K562 (cell line): ENCODE measurements around the gene GPR153. TPM values are rescaled to one million over a fixed set of nuclear protein-coding genes. Genes with fewer than 3 reads are reported as not detected.

ENCODE experiments used
- GABPA ChIP-seq: fragments of 200-800 bp; sonication (Bioruptor generic); conservative IDR thresholded peaks from 2 replicates; pipeline ENCODE4 v1.6.1; 2016; ENCODE audit warnings: low read depth, missing genetic modification characterization, missing compliant biosample characterization
- MECOM ChIP-seq: fragments of 250-450 bp; sonication (Bioruptor Pico); IDR thresholded peaks from 2 replicates; pipeline ENCODE4 v1.8.0; 2022; ENCODE audit warnings: inconsistent platforms
- MYNN ChIP-seq, 2 experiments: sonication (generic); formaldehyde crosslinking in 1 of 2; IDR thresholded peaks; 2 replicates each; pipeline versions ENCODE4 v1.5.0 to v1.6.1; 2016 to 2020; ENCODE audit warnings: antibody characterized with exemption in 1 of 2, missing genetic modification reagents in 1 of 2
- OTX1 ChIP-seq: fragments of 450-650 bp; formaldehyde crosslinking; IDR thresholded peaks from 2 replicates; pipeline ENCODE4 v1.4.0; 2022; ENCODE audit warnings: mild to moderate bottlenecking
- RBM17 ChIP-seq: fragments of 200-400 bp; formaldehyde crosslinking; IDR thresholded peaks from 2 replicates; pipeline ENCODE4 v1.6.1; 2017; ENCODE audit warnings: low read depth, mild to moderate bottlenecking, low read length, borderline replicate concordance
- TCFL5 ChIP-seq: fragments of 250-450 bp; sonication (Bioruptor Pico); conservative IDR thresholded peaks from 2 replicates; pipeline ENCODE4 v1.6.1; 2021; ENCODE audit warnings: mild to moderate bottlenecking, moderate library complexity, matching md5 sums
- ZNF507 ChIP-seq: conservative IDR thresholded peaks from 2 replicates; pipeline ENCODE4 v1.6.1; 2017; ENCODE audit warnings: missing genetic modification characterization, missing compliant biosample characterization
- ZNF584 ChIP-seq: fragments of 200-800 bp; sonication (Bioruptor generic); IDR thresholded peaks from 2 replicates; pipeline ENCODE4 v1.6.1; 2016; ENCODE audit warnings: low read depth, mild to moderate bottlenecking, missing genetic modification characterization, missing compliant biosample characterization
- ZNF77 ChIP-seq: fragments of 250-450 bp; sonication (Bioruptor Pico); IDR thresholded peaks from 2 replicates; pipeline ENCODE4 v1.5.0; 2020
- polyA plus RNA-seq, 8 experiments: library from polyadenylated mRNA; depleted of rRNA in 4 of 8; stranded (reverse) in 5 of 8; unstranded in 3 of 8; fragments of >200 nt; fragmentation: Nextera tagmentation in 2 of 8; fragmentation: Illumina TruSeq in 1 of 8; extraction: Ambion mirVana in 2 of 8; extraction: Trizol in 1 of 8; gene quantifications; 2 replicates each; pipeline versions ENCODE4 v1.2.1 to v1.2.3, GENCODE V29; 2011 to 2014; ENCODE audit warnings: inconsistent platforms in 1 of 8, missing spikeins in 1 of 8
- total RNA-seq, 7 experiments: library from RNA; depleted of rRNA in 6 of 7; stranded (reverse); fragments of >200 nt in 6 of 7; fragmentation: Illumina TruSeq in 2 of 7; extraction: Trizol in 2 of 7; gene quantifications; 2 replicates each; pipeline versions ENCODE4 v1.2.1 to v1.2.3, GENCODE V29; 2011 to 2021; ENCODE audit warnings: low replicate concordance in 1 of 7
- TF ChIP-seq, protein P1 (sequence below): fragments of 450-650 bp; IDR thresholded peaks from 2 replicates; pipeline ENCODE4 v1.7.0; 2016; ENCODE audit warnings: borderline replicate concordance
- TF ChIP-seq, protein P2 (sequence below): fragments of 250-450 bp; sonication (Bioruptor Pico); IDR thresholded peaks from 2 replicates; pipeline ENCODE4 v1.5.0; 2022; ENCODE audit warnings: mild to moderate bottlenecking

The GPR153 gene
- total and polyA plus RNA-seq, 9 of the 15 experiments (the other 6 are each of a cell fraction or from before 2014, with no cell fraction given): 0.01 to 1.5 (median 0.51) TPM

DNA sequence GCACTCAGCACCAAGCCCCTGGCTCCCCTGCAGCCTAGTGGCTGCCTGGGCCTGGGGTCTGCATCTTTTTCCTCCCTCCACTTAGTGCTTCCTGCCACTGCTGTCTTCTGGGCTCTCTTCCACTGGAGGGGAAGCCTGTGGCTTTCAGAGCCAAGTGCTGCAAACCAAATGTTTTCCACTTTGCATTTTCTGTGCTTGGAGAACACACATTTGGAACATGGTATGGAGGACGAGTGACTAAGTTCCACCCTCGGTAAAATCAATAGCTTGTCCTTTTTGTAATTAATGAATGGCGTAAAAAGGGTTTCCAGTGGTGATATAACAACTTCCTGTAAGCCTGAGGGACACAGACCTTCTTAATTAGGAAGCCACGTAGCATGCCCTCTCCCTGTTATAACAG lies 10.1 kb upstream of the GPR153 start (continued):
- TF ChIP-seq, protein P1, sequence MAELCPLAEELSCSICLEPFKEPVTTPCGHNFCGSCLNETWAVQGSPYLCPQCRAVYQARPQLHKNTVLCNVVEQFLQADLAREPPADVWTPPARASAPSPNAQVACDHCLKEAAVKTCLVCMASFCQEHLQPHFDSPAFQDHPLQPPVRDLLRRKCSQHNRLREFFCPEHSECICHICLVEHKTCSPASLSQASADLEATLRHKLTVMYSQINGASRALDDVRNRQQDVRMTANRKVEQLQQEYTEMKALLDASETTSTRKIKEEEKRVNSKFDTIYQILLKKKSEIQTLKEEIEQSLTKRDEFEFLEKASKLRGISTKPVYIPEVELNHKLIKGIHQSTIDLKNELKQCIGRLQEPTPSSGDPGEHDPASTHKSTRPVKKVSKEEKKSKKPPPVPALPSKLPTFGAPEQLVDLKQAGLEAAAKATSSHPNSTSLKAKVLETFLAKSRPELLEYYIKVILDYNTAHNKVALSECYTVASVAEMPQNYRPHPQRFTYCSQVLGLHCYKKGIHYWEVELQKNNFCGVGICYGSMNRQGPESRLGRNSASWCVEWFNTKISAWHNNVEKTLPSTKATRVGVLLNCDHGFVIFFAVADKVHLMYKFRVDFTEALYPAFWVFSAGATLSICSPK: no peak
- TF ChIP-seq OTX1 (no peak), ZNF584 (CRISPR knock-in tag) (no peak), GABPA (tag) (no peak), MECOM (CRISPR knock-in tag) (no peak), ZNF507 (no peak), RBM17 (no peak), ZNF77 (CRISPR knock-in tag) (no peak), TCFL5 (CRISPR knock-in tag) (no peak), MYNN (IDR thresholded peaks at IDR 0.05) (no peak), MYNN (CRISPR knock-in tag; IDR thresholded peaks at IDR 0.05) (no peak)
- TF ChIP-seq, protein P2, sequence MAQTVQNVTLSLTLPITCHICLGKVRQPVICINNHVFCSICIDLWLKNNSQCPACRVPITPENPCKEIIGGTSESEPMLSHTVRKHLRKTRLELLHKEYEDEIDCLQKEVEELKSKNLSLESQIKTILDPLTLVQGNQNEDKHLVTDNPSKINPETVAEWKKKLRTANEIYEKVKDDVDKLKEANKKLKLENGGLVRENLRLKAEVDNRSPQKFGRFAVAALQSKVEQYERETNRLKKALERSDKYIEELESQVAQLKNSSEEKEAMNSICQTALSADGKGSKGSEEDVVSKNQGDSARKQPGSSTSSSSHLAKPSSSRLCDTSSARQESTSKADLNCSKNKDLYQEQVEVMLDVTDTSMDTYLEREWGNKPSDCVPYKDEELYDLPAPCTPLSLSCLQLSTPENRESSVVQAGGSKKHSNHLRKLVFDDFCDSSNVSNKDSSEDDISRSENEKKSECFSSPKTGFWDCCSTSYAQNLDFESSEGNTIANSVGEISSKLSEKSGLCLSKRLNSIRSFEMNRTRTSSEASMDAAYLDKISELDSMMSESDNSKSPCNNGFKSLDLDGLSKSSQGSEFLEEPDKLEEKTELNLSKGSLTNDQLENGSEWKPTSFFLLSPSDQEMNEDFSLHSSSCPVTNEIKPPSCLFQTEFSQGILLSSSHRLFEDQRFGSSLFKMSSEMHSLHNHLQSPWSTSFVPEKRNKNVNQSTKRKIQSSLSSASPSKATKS (CRISPR knock-in tag): no peak
